Measurements from ENCODE around the gene GPSM1. TPM values are rescaled to one million over a fixed set of nuclear protein-coding genes. Genes with fewer than 3 reads are reported as not detected.

The GPSM1 gene
- total RNA-seq, 1 donor: 54.8 TPM

DNA sequence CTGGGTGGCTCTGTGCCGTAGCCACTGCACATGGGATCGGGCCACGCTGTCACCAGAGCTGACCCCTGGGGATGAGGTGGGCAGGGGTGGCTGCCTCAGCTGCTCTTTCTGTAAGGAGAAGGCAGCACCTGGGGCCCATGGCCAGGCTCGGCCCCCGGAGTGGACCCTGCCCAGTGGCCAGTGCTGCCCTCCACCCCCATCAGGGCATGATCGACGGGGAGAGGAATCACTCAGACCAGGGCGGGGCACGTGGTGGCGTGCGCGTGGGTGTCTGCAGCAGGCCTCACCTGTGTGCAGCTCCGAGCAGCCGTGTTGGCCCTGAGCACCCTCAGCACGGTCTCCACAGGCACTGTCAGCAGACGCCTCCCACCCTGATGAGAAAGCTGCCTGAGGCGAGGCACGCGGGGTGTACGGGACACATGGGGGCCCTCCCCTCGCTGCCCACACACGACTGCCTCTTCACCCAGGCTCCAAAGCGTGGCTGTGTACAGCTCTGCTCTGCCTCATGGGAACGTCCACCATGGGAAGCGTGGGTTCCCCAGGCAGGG is 54.7 kb downstream of the GPSM1 start:
- DNase-seq (ENCODE audit: low read depth): no peak
- H3K4me3 ChIP-seq (ENCODE audit: low read depth, low read length): no peak overlapping the region
- TF ChIP-seq, protein P1, sequence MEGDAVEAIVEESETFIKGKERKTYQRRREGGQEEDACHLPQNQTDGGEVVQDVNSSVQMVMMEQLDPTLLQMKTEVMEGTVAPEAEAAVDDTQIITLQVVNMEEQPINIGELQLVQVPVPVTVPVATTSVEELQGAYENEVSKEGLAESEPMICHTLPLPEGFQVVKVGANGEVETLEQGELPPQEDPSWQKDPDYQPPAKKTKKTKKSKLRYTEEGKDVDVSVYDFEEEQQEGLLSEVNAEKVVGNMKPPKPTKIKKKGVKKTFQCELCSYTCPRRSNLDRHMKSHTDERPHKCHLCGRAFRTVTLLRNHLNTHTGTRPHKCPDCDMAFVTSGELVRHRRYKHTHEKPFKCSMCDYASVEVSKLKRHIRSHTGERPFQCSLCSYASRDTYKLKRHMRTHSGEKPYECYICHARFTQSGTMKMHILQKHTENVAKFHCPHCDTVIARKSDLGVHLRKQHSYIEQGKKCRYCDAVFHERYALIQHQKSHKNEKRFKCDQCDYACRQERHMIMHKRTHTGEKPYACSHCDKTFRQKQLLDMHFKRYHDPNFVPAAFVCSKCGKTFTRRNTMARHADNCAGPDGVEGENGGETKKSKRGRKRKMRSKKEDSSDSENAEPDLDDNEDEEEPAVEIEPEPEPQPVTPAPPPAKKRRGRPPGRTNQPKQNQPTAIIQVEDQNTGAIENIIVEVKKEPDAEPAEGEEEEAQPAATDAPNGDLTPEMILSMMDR (IDR thresholded peaks at IDR 0.05; ENCODE audit: insufficient read depth, low read depth, low read length): no peak

DNA sequence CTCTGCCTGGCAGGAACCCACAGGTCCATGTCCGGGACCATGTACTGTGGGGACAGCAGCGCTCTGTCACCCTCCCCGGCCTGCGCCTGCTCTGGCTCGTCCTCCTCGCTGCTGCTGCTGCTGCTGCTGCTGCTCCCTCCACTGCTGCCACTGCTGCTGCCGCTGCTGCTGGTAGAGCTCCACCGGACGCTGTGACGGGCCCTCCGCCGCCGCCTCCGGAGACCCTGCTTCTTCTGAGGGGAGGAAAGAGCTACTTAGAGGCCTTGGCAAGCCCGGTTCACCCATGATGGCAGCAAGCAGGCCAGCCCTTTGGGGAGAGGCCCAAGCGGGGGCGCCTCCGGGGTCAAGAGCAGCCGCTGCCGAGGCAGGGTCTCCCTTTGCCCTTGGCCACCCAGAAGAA is 56.1 kb downstream of the GPSM1 start:
- TF ChIP-seq, protein P1 (IDR thresholded peaks at IDR 0.05; ENCODE audit: insufficient read depth, low read depth, low read length): no peak
- H3K4me3 ChIP-seq (ENCODE audit: low read depth, low read length): no peak overlapping the region
- DNase-seq (ENCODE audit: low read depth): no peak

DNA sequence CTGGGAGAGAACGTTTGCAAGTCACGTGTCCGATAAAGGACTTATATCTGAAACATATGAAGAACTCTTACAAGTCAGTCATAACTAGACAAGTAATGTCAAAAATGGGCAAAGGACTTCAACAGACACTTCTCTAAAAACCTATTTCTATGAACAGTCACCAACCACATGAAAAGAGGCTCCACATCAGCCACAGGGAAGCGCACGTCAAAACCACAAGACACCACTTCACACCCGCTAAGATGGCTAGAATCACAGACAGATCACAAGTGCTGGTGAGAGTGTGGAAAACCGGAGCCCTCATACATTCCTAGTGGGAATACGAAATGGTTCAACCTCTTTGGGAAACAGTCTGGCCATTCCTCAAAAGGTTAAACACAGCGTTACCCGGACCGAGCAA is 57.7 kb downstream of the GPSM1 start:
- TF ChIP-seq, protein P1 (IDR thresholded peaks at IDR 0.05; ENCODE audit: insufficient read depth, low read depth, low read length): no peak
- DNase-seq (ENCODE audit: low read depth): no peak
- no peak overlapping the region for H3K4me3 ChIP-seq (ENCODE audit: low read depth, low read length)

DNA sequence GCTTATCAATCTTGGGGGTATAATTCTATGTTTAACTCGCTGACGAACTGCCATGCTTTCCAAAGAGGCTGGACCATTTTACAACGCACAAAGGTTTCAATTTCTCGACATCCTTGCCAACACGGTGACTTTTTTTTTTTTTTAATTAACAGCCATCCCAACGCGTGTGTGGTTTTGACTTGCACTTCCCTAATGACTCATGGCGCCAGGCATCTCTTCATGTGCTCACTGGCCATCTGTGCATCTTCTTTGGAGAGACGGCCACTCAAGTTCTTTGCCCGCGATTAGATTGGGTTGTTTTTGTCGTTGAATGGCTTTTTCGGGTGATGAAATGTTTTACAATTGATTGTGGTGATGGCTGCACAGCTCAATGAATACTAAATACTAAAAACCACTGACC is 58.7 kb downstream of the GPSM1 start:
- TF ChIP-seq, protein P1 (IDR thresholded peaks at IDR 0.05; ENCODE audit: insufficient read depth, low read depth, low read length): no peak
- DNase-seq (ENCODE audit: low read depth): no peak
- H3K4me3 ChIP-seq (ENCODE audit: low read depth, low read length): no peak overlapping the region

DNA sequence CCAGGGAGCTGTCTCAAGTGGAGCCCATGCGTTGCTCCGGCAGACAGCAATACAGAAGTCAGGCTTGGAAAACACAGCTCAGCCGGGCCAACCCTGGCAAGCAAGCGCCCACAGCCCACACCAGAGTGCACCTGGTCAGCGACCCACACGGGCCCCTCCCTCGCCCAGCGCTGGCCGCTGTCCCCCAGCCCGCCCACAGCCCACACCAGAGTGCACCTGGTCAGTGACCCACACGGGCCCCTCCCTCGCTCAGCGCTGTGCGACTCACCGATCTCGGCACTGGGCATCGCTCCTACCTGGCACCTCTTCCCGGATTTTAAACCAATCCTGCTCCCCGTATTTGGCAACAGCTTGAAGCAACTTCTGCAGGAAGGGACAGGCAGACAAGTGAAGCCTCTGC is 59.9 kb downstream of the GPSM1 start:
- TF ChIP-seq, protein P1 (IDR thresholded peaks at IDR 0.05; ENCODE audit: insufficient read depth, low read depth, low read length): no peak
- DNase-seq (ENCODE audit: low read depth): no peak
- no peak overlapping the region for H3K4me3 ChIP-seq (ENCODE audit: low read depth, low read length)

DNA sequence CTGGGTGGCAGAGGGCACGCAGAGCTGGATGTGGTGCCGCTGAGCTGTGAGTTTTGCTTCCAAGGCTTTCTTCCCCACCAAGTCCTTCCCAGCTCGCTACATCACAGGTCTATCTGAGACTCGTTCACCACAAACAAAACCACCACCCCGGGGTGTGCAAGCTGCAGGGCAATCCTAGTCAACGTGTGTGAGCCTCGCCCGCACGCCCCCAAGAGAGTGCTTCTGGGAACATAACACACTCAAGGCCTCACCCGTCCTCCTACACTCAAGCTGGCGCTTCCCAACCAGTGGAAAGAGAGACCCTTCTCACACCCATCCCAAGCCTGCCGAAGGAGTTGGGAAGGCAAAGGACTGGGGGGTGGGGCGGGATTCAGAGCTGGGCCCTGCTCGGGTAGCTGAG is 62.1 kb downstream of the GPSM1 start:
- no peak overlapping the region for H3K4me3 ChIP-seq (ENCODE audit: low read depth, low read length)
- TF ChIP-seq, protein P1 (IDR thresholded peaks at IDR 0.05; ENCODE audit: insufficient read depth, low read depth, low read length): no peak
- no peak for DNase-seq (ENCODE audit: low read depth)
